DND-41 (cell line): ENCODE results near the gene APOD.

Experiments used
- ATAC-seq: fragments of 200-7000 bp; cut with Tn5 transposase; 3 replicates; pipeline ENCODE4 v1.9.1; 2021; ENCODE audit warnings: low read depth; ENCODE audit not compliant: insufficient read depth
- DNase-seq: peaks from one replicate; pipeline ENCODE4 v3.0.0-alpha.2; 2020
- H2AFZ ChIP-seq: 2 replicates; pipeline ENCODE4 v1.6.0; 2012; ENCODE audit warnings: low read depth, low read length
- H3K27ac ChIP-seq: 2 replicates; pipeline ENCODE4 v1.5.1; 2012; ENCODE audit warnings: low read length, inconsistent platforms
- H3K27me3 ChIP-seq: fragments of 200-600 bp; sonication (generic); 2 replicates; pipeline ENCODE4 v1.6.0; 2012; ENCODE audit warnings: low read length, mild to moderate bottlenecking, inconsistent platforms; ENCODE audit not compliant: insufficient read depth, poor library complexity
- H3K36me3 ChIP-seq: 2 replicates; pipeline ENCODE4 v1.5.1; 2012; ENCODE audit warnings: low read length, inconsistent platforms; ENCODE audit not compliant: insufficient read depth
- H3K4me1 ChIP-seq: 2 replicates; pipeline ENCODE4 v1.5.1; 2012; ENCODE audit warnings: mild to moderate bottlenecking, low read length; ENCODE audit not compliant: insufficient read depth
- H3K4me2 ChIP-seq: 2 replicates; pipeline ENCODE4 v1.6.0; 2012; ENCODE audit warnings: mild to moderate bottlenecking, moderate library complexity, low read length, inconsistent platforms; ENCODE audit not compliant: insufficient read depth
- H3K4me3 ChIP-seq, 2 experiments: fragments of 200-600 bp in 1 of 2; shearing (Covaris generic) in 1 of 2; 2 replicates each; pipeline ENCODE4 v1.5.1; 2012 to 2016; ENCODE audit warnings: inconsistent platforms in 2 of 2, low read length in 2 of 2, mild to moderate bottlenecking in 2 of 2, low read depth in 1 of 2, moderate library complexity in 1 of 2
- H3K79me2 ChIP-seq: 2 replicates; pipeline ENCODE4 v1.6.0; 2012; ENCODE audit warnings: low read length, inconsistent platforms; ENCODE audit not compliant: insufficient read depth
- H3K9ac ChIP-seq: 2 replicates; pipeline ENCODE4 v1.6.0; 2012; ENCODE audit warnings: low read depth, mild to moderate bottlenecking, inconsistent platforms, low read length, moderate library complexity
- H3K9me3 ChIP-seq: 2 replicates; pipeline ENCODE4 v1.5.1; 2012; ENCODE audit warnings: low read length, moderate library complexity, mild to moderate bottlenecking, inconsistent platforms; ENCODE audit not compliant: insufficient read depth, severe bottlenecking
- H4K20me1 ChIP-seq: 2 replicates; pipeline ENCODE4 v1.6.0; 2012; ENCODE audit warnings: low read length; ENCODE audit not compliant: insufficient read depth
- EZH2 ChIP-seq: IDR thresholded peaks from 3 replicates; pipeline ENCODE4 v1.6.1; 2012; ENCODE audit warnings: borderline replicate concordance, low read depth, mild to moderate bottlenecking, moderate library complexity, low read length, inconsistent platforms; ENCODE audit not compliant: severe bottlenecking
- TF ChIP-seq, protein P1 (sequence below): IDR thresholded peaks from 2 replicates; pipeline ENCODE4 v1.5.1; 2012; ENCODE audit warnings: borderline replicate concordance, low read length, moderate library complexity, mild to moderate bottlenecking; ENCODE audit not compliant: poor library complexity, severe bottlenecking; ENCODE audit errors: extremely low read depth

The APOD gene

DNA sequence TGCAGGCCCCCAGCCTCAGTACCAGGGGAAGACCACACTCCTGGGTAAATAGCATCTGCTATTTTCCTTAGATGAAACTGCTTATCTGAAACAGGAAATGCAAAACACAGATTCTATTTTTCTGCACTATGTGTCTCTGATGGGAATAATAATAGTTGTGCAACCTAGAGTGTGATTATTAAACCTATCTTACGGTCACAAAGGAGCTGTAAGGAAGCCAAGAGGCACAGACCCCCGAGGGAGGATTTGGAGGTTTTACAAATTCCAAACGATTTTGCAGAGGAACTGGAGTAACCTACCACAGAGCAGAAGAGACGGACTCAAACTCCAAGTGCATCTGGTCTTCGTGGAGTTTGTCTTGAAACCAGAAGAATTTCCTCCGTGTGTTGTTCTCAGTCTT, 14.1 kb upstream of the APOD start:
- no peaks in the 10 kb centered on the region for H3K27me3 ChIP-seq
- no peak overlapping the region for H3K27ac ChIP-seq
- H3K4me3 ChIP-seq: no peak overlapping the region
- DNase-seq (no peak), ATAC-seq (no peak)
- no peaks in the 10 kb centered on the region for H3K4me1 ChIP-seq
- TF ChIP-seq, protein P1, sequence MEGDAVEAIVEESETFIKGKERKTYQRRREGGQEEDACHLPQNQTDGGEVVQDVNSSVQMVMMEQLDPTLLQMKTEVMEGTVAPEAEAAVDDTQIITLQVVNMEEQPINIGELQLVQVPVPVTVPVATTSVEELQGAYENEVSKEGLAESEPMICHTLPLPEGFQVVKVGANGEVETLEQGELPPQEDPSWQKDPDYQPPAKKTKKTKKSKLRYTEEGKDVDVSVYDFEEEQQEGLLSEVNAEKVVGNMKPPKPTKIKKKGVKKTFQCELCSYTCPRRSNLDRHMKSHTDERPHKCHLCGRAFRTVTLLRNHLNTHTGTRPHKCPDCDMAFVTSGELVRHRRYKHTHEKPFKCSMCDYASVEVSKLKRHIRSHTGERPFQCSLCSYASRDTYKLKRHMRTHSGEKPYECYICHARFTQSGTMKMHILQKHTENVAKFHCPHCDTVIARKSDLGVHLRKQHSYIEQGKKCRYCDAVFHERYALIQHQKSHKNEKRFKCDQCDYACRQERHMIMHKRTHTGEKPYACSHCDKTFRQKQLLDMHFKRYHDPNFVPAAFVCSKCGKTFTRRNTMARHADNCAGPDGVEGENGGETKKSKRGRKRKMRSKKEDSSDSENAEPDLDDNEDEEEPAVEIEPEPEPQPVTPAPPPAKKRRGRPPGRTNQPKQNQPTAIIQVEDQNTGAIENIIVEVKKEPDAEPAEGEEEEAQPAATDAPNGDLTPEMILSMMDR: no peak
- no peak for TF ChIP-seq EZH2
- no peaks in the 10 kb centered on the region for H4K20me1 ChIP-seq
- no peak overlapping the region for H3K9ac ChIP-seq
- H3K36me3 ChIP-seq: no peaks in the 10 kb centered on the region
- no peaks in the 10 kb centered on the region for H3K9me3 ChIP-seq
- H2AFZ ChIP-seq: no peak overlapping the region
- no peaks in the 10 kb centered on the region for H3K79me2 ChIP-seq
- no peak overlapping the region for H3K4me2 ChIP-seq

DNA sequence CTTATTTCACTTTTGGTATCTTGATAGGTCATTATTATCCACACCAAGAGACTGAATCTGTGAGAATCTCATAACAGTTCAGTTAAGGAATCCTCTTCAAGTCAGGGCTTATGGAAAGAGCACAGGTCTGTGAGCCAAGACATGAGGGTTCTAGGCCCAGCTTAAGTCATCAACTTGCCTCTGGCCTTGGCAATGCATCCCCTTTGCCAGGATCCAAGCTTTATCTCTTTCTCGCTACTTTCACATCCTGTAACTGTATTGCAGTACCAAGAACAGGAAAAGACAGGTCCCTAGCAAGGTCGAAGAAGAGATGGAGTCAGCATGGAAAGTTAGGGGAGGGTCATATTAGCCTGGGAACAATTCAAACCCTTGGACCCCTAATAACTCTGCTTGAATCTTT, 13.5 kb upstream of the APOD start:
- Histone ChIP-seq H3K4me2 (no peak overlapping the region), H3K36me3 (no peaks in the 10 kb centered on the region), H4K20me1 (no peaks in the 10 kb centered on the region), H3K27me3 (no peaks in the 10 kb centered on the region), H3K9me3 (no peaks in the 10 kb centered on the region), H3K9ac (no peak overlapping the region), H3K4me3 (no peak overlapping the region), H3K4me1 (no peaks in the 10 kb centered on the region), H3K79me2 (no peaks in the 10 kb centered on the region), H3K27ac (no peak overlapping the region), H2AFZ (no peak overlapping the region)
- ATAC-seq (no peak), DNase-seq (no peak)
- TF ChIP-seq, protein P1: no peak
- TF ChIP-seq EZH2: no peak

DNA sequence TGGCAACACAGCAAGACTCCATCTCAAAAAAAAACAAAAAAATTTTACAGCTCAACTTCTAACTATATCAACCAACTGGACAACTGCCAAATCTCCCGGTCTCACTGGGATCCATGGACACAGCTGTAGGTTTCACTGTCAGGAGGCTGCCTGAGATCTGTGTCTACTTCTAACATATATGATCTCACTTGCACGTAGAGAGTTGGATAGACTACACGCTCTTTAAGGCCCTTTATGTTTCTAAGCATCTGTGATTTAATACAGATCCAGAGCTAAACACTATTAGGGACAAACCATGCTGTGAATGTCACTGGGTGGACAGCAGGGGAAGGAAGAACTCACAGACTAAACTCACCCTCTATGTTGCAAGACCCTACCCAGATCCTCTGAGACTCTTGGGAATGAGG, 13.0 kb upstream of the APOD start:
- no peaks in the 10 kb centered on the region for H3K9me3 ChIP-seq
- H3K36me3 ChIP-seq: no peaks in the 10 kb centered on the region
- H3K27ac ChIP-seq: no peak overlapping the region
- no peaks in the 10 kb centered on the region for H3K27me3 ChIP-seq
- no peaks in the 10 kb centered on the region for H3K4me1 ChIP-seq
- TF ChIP-seq EZH2: no peak
- TF ChIP-seq, protein P1: no peak
- ATAC-seq: no peak
- DNase-seq: no peak
- H3K4me3 ChIP-seq: no peak overlapping the region
- no peaks in the 10 kb centered on the region for H4K20me1 ChIP-seq
- no peaks in the 10 kb centered on the region for H3K79me2 ChIP-seq
- no peak overlapping the region for H3K9ac ChIP-seq
- no peak overlapping the region for H2AFZ ChIP-seq
- no peak overlapping the region for H3K4me2 ChIP-seq

DNA sequence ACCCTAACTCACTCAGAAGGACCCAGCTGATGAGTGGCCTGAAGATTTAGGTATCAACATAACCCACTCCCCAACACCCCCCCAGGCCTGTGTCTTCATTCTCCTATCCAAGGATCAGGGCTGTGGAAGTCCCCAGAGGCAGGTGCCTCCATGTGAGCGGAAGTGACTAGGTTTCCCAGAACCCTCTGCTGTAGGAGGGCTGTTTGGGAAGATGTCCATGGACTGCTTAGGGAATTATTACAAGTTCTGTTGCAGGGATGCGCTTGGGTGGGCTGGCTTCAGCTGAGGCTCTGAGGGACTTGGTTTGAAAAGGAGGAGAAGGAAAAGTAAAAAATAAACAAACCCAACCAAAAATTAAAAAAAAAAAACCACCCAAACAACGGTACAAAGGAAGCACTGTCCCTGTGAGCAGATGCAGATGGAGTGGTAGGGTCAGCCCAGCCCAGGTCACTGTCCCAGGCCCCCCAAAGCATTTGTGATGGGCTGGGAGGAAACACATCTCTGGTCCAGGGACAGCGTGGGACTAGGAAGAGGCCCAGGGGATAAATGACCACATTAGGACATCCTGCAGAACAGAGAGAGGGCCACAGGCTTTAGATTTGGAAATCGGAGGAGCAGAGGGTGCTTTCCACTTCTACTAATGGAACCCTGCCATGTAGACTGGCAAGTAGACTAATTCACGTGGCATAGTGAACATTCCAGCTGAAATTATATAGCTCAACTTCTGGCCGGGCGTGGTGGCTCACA, 12.2 kb upstream of the APOD start:
- Histone ChIP-seq H3K9ac (no peak overlapping the region), H3K27ac (no peak overlapping the region), H3K27me3 (no peaks in the 10 kb centered on the region), H3K4me1 (no peaks in the 10 kb centered on the region), H2AFZ (no peak overlapping the region), H4K20me1 (no peaks in the 10 kb centered on the region), H3K79me2 (no peaks in the 10 kb centered on the region), H3K9me3 (no peaks in the 10 kb centered on the region), H3K4me3 (no peak overlapping the region), H3K4me2 (no peak overlapping the region), H3K36me3 (no peaks in the 10 kb centered on the region)
- no peak for DNase-seq
- TF ChIP-seq, protein P1: no peak
- no peak for TF ChIP-seq EZH2
- ATAC-seq: no peak
